KOPT-K1 (cell line): ENCODE results near the gene CCSER1.
"Not testable (repeated sequence)": the region's sequence is repeated elsewhere in the genome, so short reads cannot be mapped to it uniquely, and the experiment has no call there.

ENCODE experiments used
- H3K27ac ChIP-seq: fragments of 200-600 bp; sonication (generic); 2 replicates; pipeline ENCODE4 v1.5.1; 2016; ENCODE audit warnings: antibody characterized with exemption, mild to moderate bottlenecking, low read depth, low read length; ENCODE audit not compliant: poor library complexity, severe bottlenecking
- H3K36me3 ChIP-seq: fragments of 200-600 bp; sonication (generic); 2 replicates; pipeline ENCODE4 v1.5.1; 2017; ENCODE audit warnings: antibody characterized with exemption, mild to moderate bottlenecking, low read length, moderate library complexity; ENCODE audit not compliant: insufficient read depth
- H3K9me3 ChIP-seq: fragments of 200-600 bp; sonication (generic); 2 replicates; pipeline ENCODE4 v1.5.1; 2017; ENCODE audit warnings: antibody characterized with exemption, low read length, mild to moderate bottlenecking; ENCODE audit not compliant: insufficient read depth, poor library complexity, severe bottlenecking

CCSER1 gene

DNA sequence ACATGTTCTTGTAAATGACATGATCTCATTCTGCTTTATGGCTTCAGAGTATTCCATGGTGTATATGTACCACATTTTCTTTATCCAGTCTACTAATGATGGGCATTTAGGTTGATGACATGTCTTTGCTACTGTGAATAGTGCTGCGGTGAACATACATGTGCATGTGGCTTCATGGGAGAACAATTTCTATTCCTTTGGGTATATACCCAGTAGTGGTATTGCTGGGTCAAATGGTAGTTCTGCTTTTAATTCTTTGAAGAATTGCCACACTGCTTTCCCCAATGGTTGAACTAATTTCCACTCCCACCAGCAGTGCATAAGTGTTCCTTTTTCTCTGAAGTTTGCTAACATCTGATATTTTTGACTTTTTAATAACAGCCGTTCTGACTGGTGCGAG lies 1080.3 kb downstream of the CCSER1 start:
- Histone ChIP-seq H3K27ac (no peak overlapping the region), H3K9me3 (no peaks in the 10 kb centered on the region), H3K36me3 (no peaks in the 10 kb centered on the region)

- Histone ChIP-seq H3K9me3 (no peaks in the 10 kb centered on the region), H3K27ac (no peak overlapping the region), H3K36me3 (no peaks in the 10 kb centered on the region)
These were observed 1085.0 kb downstream of the CCSER1 start for GRCh38 chr4:91212211-91212610.

DNA sequence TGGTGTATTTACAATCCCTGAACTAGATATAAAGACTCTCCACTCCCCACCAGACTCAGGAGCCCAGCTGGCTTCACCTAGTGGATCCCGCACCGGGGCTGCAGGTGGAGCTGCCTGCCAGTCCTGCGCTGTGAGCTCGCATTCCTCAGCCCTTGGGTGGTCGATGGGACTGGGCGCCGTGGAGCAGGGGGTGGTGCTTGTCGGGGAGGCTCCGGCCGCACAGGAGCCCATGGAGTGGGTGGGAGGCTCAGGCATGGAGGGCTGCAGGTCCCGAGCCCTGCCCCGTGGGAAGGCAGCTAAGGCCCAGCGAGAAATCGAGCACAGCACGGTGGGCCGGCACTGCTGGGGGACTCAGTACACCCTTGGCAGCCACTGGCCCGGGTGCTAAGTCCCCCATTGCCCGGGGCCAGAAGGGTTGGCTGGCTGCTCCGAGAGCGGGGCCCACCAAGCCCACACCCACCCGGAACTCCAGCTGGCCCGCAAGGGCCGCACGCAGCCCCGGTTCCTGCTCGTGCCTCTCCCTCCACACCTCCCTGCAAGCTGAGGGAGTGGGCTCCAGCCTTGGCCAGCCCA lies 1090.7 kb downstream of the CCSER1 start:
- not testable (repeated sequence) for H3K27ac ChIP-seq, H3K36me3 ChIP-seq, H3K9me3 ChIP-seq

- no peaks in the 10 kb centered on the region for H3K36me3 ChIP-seq
- no peak overlapping the region for H3K27ac ChIP-seq
- no peaks in the 10 kb centered on the region for H3K9me3 ChIP-seq
These were observed 1093.1 kb downstream of the CCSER1 start for GRCh38 chr4:91220315-91220714.

- no peak overlapping the region for H3K27ac ChIP-seq
- no peaks in the 10 kb centered on the region for H3K36me3 ChIP-seq
- H3K9me3 ChIP-seq = no peaks in the 10 kb centered on the region
These were observed 1094.8 kb downstream of the CCSER1 start for GRCh38 chr4:91222014-91222413.

DNA sequence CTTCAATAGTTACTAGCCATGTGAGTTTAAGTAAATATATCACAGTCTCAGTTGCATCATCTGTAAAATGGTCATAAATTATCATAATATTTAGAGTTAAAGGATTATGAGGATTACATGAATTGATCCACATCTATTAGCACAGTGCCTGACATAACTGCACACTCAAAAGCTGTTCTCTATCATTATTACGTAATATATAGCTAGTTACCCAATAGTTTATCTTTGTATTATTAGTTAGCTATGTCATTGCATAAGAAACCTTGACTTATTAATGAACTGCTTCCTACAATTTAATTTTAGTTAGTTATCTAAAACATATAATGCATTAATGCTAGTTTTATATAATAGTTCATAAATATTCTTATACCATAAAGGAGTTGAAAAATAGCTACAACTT lies 1099.7 kb downstream of the CCSER1 start:
- H3K9me3 ChIP-seq = no peaks in the 10 kb centered on the region
- no peak overlapping the region for H3K27ac ChIP-seq

DNA sequence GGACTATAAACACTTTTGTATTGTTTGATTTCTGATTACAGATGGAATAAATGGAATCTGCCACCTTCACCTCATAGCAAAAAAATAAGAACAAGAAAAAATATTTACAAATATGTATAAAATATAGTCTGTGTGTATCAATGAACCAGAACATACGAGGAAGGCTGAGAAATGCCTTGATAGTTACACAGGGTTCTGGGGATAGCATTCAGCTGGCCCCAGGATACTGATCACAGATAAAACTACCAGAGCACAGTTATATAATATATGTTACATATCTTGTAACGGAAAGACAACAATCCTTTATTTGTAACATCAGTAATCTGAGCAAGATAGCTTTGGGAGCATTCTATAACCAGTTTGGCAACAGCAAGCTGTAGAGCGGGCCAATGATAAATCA lies 1101.5 kb downstream of the CCSER1 start:
- no peak overlapping the region for H3K27ac ChIP-seq
- H3K9me3 ChIP-seq = no peaks in the 10 kb centered on the region
- no peaks in the 10 kb centered on the region for H3K36me3 ChIP-seq

More for the DNA sequence above, 1099.7 kb downstream of the CCSER1 start:
- H3K36me3 ChIP-seq = no peaks in the 10 kb centered on the region

DNA sequence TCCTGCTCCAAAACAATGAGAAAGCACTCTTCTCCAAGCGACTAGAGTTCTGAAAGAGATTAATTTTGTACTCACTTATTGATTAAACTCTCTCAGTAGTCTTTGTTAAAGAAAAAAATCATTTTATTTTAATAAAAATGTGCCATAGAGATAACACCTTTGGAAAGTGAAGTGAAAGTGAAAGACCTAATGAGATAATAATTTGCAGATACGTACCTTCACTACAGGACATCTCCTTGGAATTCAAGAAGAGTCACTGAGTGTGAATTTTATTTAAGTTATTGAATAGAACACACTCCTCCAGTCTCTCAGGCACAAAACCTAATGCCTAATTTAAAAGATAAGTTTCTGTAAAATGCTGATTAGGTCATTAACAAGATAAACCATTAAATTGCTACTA lies 1106.0 kb downstream of the CCSER1 start:
- H3K9me3 ChIP-seq = no peaks in the 10 kb centered on the region
- no peaks in the 10 kb centered on the region for H3K36me3 ChIP-seq
- no peak overlapping the region for H3K27ac ChIP-seq

DNA sequence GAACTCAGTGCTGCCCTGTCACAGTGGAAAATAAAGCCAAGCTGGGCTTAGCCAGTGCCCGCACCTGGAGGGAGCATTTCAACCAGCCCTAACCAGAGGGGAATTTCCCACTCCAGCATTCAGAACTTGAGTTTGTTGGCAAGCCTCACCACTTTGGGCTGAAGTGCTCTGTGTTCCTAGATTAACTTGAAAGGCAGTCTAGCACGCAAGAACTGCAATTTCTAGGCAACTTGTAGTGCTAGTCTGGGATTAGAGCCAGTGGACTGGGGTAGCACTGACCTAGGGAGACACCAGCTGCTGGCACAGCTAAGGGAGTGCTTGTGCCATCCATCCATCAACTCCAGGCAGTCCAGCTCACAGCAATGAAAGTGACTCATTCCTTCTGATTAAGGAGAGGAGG lies 1115.9 kb downstream of the CCSER1 start:
- no peaks in the 10 kb centered on the region for H3K9me3 ChIP-seq
- H3K27ac ChIP-seq = no peak overlapping the region

GRCh38 chr4:91256043-91256442 lies 1128.8 kb downstream of the CCSER1 start:
- no peak overlapping the region for H3K27ac ChIP-seq
- no peaks in the 10 kb centered on the region for H3K36me3 ChIP-seq
- no peaks in the 10 kb centered on the region for H3K9me3 ChIP-seq

More for the DNA sequence above, 1115.9 kb downstream of the CCSER1 start:
- H3K36me3 ChIP-seq = no peaks in the 10 kb centered on the region

GRCh38 chr4:91256751-91257150 lies 1129.6 kb downstream of the CCSER1 start:
- Histone ChIP-seq H3K36me3 (no peaks in the 10 kb centered on the region), H3K27ac (no peak overlapping the region), H3K9me3 (no peaks in the 10 kb centered on the region)

DNA sequence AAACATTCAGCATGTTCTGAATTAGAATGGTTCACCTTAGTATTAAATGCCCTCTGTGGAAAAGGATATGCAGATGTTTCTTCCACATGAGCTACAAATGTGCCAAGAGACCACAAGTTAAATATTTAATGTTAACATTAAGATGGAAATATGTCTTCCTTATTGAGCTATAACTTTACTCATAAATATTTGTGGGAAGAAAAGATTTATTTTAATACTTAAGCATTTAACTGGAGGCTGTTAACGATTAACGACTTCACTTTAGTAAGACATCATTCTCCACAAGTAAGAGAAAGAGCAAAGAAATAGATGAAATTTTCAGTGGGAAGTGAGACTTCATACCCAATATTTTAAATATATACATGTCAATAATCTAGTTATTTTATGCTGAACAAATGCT lies 1130.5 kb downstream of the CCSER1 start:
- H3K27ac ChIP-seq = no peak overlapping the region
- H3K36me3 ChIP-seq = no peaks in the 10 kb centered on the region
- H3K9me3 ChIP-seq = no peaks in the 10 kb centered on the region

GRCh38 chr4:91258326-91258725 lies 1131.1 kb downstream of the CCSER1 start:
- Histone ChIP-seq H3K9me3 (no peaks in the 10 kb centered on the region), H3K36me3 (no peaks in the 10 kb centered on the region), H3K27ac (no peak overlapping the region)

DNA sequence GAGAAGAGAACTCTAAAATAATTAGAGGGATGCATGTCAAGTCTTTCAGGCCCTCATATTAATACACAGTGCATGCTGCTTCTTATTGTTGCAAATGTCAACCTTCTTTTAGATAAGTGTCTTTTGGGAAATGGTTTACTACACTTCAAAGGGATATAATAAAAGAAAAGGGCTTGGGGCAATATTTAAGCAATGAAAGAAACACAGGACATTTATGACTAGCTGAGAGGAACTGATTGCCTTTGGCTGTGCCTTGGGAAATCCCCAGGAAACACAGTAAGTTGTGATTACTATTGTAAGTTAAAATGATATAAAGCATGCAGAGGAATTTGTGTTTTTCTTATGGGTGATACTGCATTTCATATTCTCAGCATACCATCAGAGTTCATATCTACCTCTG lies 1140.3 kb downstream of the CCSER1 start:
- Histone ChIP-seq H3K9me3 (no peaks in the 10 kb centered on the region), H3K36me3 (no peaks in the 10 kb centered on the region), H3K27ac (no peak overlapping the region)

DNA sequence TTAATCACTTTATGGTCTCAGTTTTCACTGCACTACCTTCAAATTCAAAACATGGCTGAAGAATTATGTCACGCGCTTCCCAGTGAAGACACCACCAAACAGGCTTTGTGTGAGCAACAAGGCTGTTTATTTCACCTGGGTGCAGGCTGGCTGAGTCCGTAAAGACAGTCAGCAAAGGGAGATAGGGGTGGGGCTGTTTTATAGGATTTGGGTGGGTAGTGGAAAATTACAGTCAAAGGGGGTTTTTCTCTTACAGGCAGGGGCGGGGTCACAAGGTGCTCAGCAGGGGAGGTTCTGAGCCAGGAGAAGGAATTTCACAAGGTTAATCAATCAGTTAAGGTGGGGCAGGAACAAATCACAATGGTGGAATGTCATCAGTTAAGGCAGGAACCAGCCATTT lies 1141.3 kb downstream of the CCSER1 start:
- H3K27ac ChIP-seq, H3K36me3 ChIP-seq, H3K9me3 ChIP-seq: not testable (repeated sequence)

DNA sequence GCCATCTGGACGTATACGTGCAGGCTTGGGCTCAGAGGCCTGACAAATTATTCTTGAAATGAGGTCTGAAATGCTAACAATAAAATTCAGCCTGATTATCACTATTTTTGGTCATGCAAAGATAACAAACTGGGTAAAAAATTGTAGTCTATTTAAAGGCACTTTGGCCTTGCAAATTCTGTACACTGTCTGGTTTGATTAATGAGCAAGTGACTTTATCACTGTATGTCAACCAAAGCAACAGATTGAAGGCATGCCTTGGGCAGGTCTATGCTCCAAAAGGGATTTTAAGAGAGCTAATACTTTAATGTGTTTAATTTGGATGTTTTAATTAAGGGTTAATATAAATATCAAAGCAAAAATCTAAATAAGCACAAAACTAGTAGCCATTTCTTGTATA lies 1141.7 kb downstream of the CCSER1 start:
- Histone ChIP-seq H3K27ac (no peak overlapping the region), H3K36me3 (no peaks in the 10 kb centered on the region)

More for the DNA sequence above, 1141.7 kb downstream of the CCSER1 start:
- H3K9me3 ChIP-seq = no peaks in the 10 kb centered on the region
